Fibroblast of skin of back (primary cell): ENCODE results near the gene CTAGE8.
"Not testable (repeated sequence)": the region's sequence is repeated elsewhere in the genome, so short reads cannot be mapped to it uniquely, and the experiment has no call there.

Experiments used
- DNase-seq: peaks from one replicate; pipeline ENCODE4 v3.0.0-alpha.2; 2013

CTAGE8 gene

GRCh38 chr7:144255471-144255897, 13.6 kb downstream of the CTAGE8 start:
- no peak for DNase-seq

GRCh38 chr7:144252307-144252706, 16.8 kb downstream of the CTAGE8 start:
- DNase-seq = not testable (repeated sequence)

GRCh38 chr7:144247674-144248330, 21.3 kb downstream of the CTAGE8 start:
- DNase-seq = not testable (repeated sequence)

- DNase-seq = not testable (repeated sequence)
Observed at GRCh38 chr7:144246967-144247366, 22.1 kb downstream of the CTAGE8 start.

GRCh38 chr7:144245372-144245771, 23.7 kb downstream of the CTAGE8 start:
- not testable (repeated sequence) for DNase-seq

GRCh38 chr7:144239365-144239764, 29.7 kb downstream of the CTAGE8 start, which contains the start of gene OR2A42:
Gene OR2A42 (minus strand): TSS chr7:144239605. CDS start chr7:144232843, 6,762 bp downstream.
- DNase-seq = not testable (repeated sequence)

- DNase-seq = not testable (repeated sequence)
Observed at GRCh38 chr7:144238530-144239082, 30.5 kb downstream of the CTAGE8 start.

- DNase-seq = not testable (repeated sequence)
Observed at GRCh38 chr7:144233039-144233438, 36.0 kb downstream of the CTAGE8 start.

- not testable (repeated sequence) for DNase-seq
Observed at GRCh38 chr7:144231027-144231426, 38.1 kb downstream of the CTAGE8 start.

GRCh38 chr7:144228810-144229209, 40.3 kb downstream of the CTAGE8 start:
- not testable (repeated sequence) for DNase-seq

- DNase-seq = not testable (repeated sequence)
Observed at GRCh38 chr7:144226866-144227265, 42.2 kb downstream of the CTAGE8 start.

GRCh38 chr7:144223675-144224074, 45.4 kb downstream of the CTAGE8 start:
- DNase-seq = not testable (repeated sequence)

GRCh38 chr7:144220531-144220930, 48.6 kb downstream of the CTAGE8 start:
- DNase-seq = not testable (repeated sequence)

GRCh38 chr7:144219149-144219548, 49.9 kb downstream of the CTAGE8 start:
- DNase-seq = not testable (repeated sequence)

- DNase-seq = not testable (repeated sequence)
Observed at GRCh38 chr7:144218581-144218980, 50.5 kb downstream of the CTAGE8 start.

- DNase-seq = not testable (repeated sequence)
Observed at GRCh38 chr7:144217200-144217599, 51.9 kb downstream of the CTAGE8 start.
